ENCODE data around the gene C19orf47.

C19orf47 gene

DNA sequence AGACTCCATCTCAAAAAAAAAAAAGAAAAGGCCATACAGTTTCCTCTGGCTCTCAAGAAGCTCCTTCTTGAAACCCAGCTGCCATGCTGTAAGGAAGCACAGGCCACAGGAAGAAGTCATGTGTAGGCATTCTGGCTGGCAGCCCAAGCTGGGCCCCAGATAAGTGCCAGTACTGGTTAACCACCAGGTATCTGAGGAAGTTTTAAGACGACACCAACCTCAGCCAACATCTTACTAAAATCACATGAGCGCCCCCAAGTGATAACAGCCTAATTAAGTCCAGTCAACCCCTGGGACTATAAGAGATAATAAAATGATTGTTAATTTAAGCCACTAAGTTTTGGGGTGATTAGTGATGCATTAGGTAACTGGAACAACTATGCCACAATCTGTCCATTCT, 35.7 kb downstream of the C19orf47 start:
- in situ Hi-C loops (cut with MboI; ENCODE audit: low pct_unique_long_range_greater_than_20kb, low sequenced_read_pairs, unreplicated experiment) = loop anchor here (25.0 kb wide), 1 partner anchor 300 kb away; the partner anchor contains the start of gene LTBP4
- no peak for DNase-seq (ENCODE audit: low spot score)
- no peak for TF ChIP-seq CTCF (IDR thresholded peaks at IDR 0.05; ENCODE audit: extremely low read depth, insufficient read depth, missing control alignments)

GRCh38 chr19:40309666-40310065, 38.5 kb downstream of the C19orf47 start:
- in situ Hi-C loops (cut with MboI; ENCODE audit: low pct_unique_long_range_greater_than_20kb, low sequenced_read_pairs, unreplicated experiment) = loop anchor here (25.0 kb wide), 1 partner anchor 303 kb away; the partner anchor contains the start of gene LTBP4
- no peak for DNase-seq (ENCODE audit: low spot score)
- TF ChIP-seq CTCF (IDR thresholded peaks at IDR 0.05; ENCODE audit: extremely low read depth, insufficient read depth, missing control alignments) = no peak

GRCh38 chr19:40305403-40305802, 42.8 kb downstream of the C19orf47 start:
- TF ChIP-seq CTCF (IDR thresholded peaks at IDR 0.05; ENCODE audit: extremely low read depth, insufficient read depth, missing control alignments) = peak; percentile 80
- in situ Hi-C loops (cut with MboI; ENCODE audit: low pct_unique_long_range_greater_than_20kb, low sequenced_read_pairs, unreplicated experiment) = loop anchor here (25.0 kb wide), 1 partner anchor 307 kb away; the partner anchor contains the start of gene LTBP4
- DNase-seq (ENCODE audit: low spot score) = peak; percentile 88

GRCh38 chr19:40304306-40304705, 43.9 kb downstream of the C19orf47 start:
- in situ Hi-C loops (cut with MboI; ENCODE audit: low pct_unique_long_range_greater_than_20kb, low sequenced_read_pairs, unreplicated experiment) = loop anchor here (25.0 kb wide), 1 partner anchor 308 kb away; the partner anchor contains the start of gene LTBP4
- TF ChIP-seq CTCF (IDR thresholded peaks at IDR 0.05; ENCODE audit: extremely low read depth, insufficient read depth, missing control alignments) = no peak
- no peak for DNase-seq (ENCODE audit: low spot score)

DNA sequence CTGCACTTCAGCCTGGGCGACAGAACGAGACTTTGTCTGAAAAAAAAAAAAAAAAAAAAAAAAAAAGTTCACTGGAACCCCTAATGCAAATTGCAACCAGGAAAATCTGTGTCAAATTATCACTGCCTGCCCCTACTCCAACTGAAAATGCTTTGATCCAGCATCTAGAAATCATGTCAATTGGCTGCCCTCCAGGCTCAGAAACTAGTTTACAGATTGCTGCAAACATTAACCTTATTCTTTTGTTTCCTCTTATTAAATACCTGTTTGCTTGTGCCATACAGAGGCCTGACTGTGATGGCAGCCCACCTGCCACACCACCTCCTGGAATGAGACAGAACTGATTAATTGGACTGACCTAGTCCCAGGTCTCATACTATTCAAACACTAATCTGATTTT, 44.4 kb downstream of the C19orf47 start:
- in situ Hi-C loops (cut with MboI; ENCODE audit: low pct_unique_long_range_greater_than_20kb, low sequenced_read_pairs, unreplicated experiment) = loop anchor here (25.0 kb wide), 1 partner anchor 309 kb away; the partner anchor contains the start of gene LTBP4
- no peak for TF ChIP-seq CTCF (IDR thresholded peaks at IDR 0.05; ENCODE audit: extremely low read depth, insufficient read depth, missing control alignments)
- DNase-seq (ENCODE audit: low spot score) = no peak

GRCh38 chr19:40302224-40303011, 45.8 kb downstream of the C19orf47 start:
- in situ Hi-C loops (cut with MboI; ENCODE audit: low pct_unique_long_range_greater_than_20kb, low sequenced_read_pairs, unreplicated experiment) = loop anchor here (25.0 kb wide), 1 partner anchor 310 kb away; the partner anchor contains the start of gene LTBP4

More at GRCh38 chr19:40302224-40303011, 45.8 kb downstream of the C19orf47 start:
- DNase-seq (ENCODE audit: low spot score) = no peak
- TF ChIP-seq CTCF (IDR thresholded peaks at IDR 0.05; ENCODE audit: extremely low read depth, insufficient read depth, missing control alignments) = no peak

Measured in GM13977 (cell line).